ENCODE results near the gene GORASP1.

DNA sequence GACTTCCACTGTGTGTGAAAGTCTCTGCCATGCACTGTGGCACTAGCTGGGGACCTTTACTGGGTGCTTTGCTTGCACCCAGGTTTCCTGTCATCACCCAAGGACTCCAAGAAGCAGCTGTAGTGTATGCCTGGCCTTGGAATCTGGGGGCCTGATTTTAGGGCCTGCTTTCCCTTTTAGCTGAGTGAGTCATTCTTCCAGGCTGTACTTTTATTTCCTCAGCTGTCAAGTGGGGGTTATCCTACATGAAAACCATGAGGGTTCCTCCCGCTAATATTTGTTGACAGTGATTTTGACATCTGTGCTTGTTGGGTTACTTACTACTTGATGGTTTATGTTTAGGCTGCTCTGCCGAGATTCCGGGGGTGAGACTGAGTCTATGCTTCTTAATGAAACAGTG, 18.5 kb downstream of the GORASP1 start:
- no peak for TF ChIP-seq ZEB2 (tag by site-specific recombination; IDR thresholded peaks at IDR 0.05)
- TF ChIP-seq ZNF274 (IDR thresholded peaks at IDR 0.05; ENCODE audit: low read length): no peak
- no peak for TF ChIP-seq ZNF274 (tag by site-specific recombination; IDR thresholded peaks at IDR 0.05; ENCODE audit: borderline replicate concordance)
- TF ChIP-seq, protein P1, sequence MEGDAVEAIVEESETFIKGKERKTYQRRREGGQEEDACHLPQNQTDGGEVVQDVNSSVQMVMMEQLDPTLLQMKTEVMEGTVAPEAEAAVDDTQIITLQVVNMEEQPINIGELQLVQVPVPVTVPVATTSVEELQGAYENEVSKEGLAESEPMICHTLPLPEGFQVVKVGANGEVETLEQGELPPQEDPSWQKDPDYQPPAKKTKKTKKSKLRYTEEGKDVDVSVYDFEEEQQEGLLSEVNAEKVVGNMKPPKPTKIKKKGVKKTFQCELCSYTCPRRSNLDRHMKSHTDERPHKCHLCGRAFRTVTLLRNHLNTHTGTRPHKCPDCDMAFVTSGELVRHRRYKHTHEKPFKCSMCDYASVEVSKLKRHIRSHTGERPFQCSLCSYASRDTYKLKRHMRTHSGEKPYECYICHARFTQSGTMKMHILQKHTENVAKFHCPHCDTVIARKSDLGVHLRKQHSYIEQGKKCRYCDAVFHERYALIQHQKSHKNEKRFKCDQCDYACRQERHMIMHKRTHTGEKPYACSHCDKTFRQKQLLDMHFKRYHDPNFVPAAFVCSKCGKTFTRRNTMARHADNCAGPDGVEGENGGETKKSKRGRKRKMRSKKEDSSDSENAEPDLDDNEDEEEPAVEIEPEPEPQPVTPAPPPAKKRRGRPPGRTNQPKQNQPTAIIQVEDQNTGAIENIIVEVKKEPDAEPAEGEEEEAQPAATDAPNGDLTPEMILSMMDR (tag by site-specific recombination; IDR thresholded peaks at IDR 0.05): no peak
- no peak for TF ChIP-seq ZNF768 (tag by site-specific recombination; IDR thresholded peaks at IDR 0.05)
- TF ChIP-seq, protein P2, sequence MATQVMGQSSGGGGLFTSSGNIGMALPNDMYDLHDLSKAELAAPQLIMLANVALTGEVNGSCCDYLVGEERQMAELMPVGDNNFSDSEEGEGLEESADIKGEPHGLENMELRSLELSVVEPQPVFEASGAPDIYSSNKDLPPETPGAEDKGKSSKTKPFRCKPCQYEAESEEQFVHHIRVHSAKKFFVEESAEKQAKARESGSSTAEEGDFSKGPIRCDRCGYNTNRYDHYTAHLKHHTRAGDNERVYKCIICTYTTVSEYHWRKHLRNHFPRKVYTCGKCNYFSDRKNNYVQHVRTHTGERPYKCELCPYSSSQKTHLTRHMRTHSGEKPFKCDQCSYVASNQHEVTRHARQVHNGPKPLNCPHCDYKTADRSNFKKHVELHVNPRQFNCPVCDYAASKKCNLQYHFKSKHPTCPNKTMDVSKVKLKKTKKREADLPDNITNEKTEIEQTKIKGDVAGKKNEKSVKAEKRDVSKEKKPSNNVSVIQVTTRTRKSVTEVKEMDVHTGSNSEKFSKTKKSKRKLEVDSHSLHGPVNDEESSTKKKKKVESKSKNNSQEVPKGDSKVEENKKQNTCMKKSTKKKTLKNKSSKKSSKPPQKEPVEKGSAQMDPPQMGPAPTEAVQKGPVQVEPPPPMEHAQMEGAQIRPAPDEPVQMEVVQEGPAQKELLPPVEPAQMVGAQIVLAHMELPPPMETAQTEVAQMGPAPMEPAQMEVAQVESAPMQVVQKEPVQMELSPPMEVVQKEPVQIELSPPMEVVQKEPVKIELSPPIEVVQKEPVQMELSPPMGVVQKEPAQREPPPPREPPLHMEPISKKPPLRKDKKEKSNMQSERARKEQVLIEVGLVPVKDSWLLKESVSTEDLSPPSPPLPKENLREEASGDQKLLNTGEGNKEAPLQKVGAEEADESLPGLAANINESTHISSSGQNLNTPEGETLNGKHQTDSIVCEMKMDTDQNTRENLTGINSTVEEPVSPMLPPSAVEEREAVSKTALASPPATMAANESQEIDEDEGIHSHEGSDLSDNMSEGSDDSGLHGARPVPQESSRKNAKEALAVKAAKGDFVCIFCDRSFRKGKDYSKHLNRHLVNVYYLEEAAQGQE (tag by site-specific recombination; IDR thresholded peaks at IDR 0.05): no peak
- TF ChIP-seq SP2 (tag by site-specific recombination; IDR thresholded peaks at IDR 0.05): no peak
- TF ChIP-seq ZNF133 (tag by site-specific recombination; IDR thresholded peaks at IDR 0.05): no peak
